Muscle layer of colon (tissue), 2 donors: Measurements from ENCODE around the gene SOWAHD.
"Not testable (repeated sequence)": the region's sequence is repeated elsewhere in the genome, so short reads cannot be mapped to it uniquely, and the experiment has no call there.

Experiments
- H3K27ac ChIP-seq: one replicate; pipeline ENCODE4 v1.7.0; 2013; ENCODE audit warnings: low read depth, mild to moderate bottlenecking, low read length, moderate library complexity
- H3K27me3 ChIP-seq, 2 donors: one replicate each; pipeline ENCODE4 v1.7.0; 2013; ENCODE audit warnings: low read length in 2 of 2, mild to moderate bottlenecking in 2 of 2; ENCODE audit not compliant: insufficient read depth in 2 of 2, control insufficient read depth in 1 of 2
- H3K36me3 ChIP-seq: one replicate; pipeline ENCODE4 v1.7.0; 2013; ENCODE audit warnings: mild to moderate bottlenecking, low read length; ENCODE audit not compliant: insufficient read depth
- H3K4me1 ChIP-seq: one replicate; pipeline ENCODE4 v1.7.0; 2013; ENCODE audit warnings: mild to moderate bottlenecking, low read length; ENCODE audit not compliant: insufficient read depth
- H3K4me3 ChIP-seq, 2 donors: one replicate each; pipeline ENCODE4 v1.7.0; 2013; ENCODE audit warnings: low read length in 2 of 2, low read depth in 1 of 2, mild to moderate bottlenecking in 1 of 2, moderate library complexity in 1 of 2
- H3K9ac ChIP-seq: one replicate; pipeline ENCODE4 v1.7.0; 2013; ENCODE audit warnings: low read length
- H3K9me3 ChIP-seq: one replicate; pipeline ENCODE4 v1.7.0; 2013; ENCODE audit warnings: mild to moderate bottlenecking, low read length
- donor health status: abdominal sarcoma.
- donor health status: Adenocarcinoma of cecum.

Gene SOWAHD

DNA sequence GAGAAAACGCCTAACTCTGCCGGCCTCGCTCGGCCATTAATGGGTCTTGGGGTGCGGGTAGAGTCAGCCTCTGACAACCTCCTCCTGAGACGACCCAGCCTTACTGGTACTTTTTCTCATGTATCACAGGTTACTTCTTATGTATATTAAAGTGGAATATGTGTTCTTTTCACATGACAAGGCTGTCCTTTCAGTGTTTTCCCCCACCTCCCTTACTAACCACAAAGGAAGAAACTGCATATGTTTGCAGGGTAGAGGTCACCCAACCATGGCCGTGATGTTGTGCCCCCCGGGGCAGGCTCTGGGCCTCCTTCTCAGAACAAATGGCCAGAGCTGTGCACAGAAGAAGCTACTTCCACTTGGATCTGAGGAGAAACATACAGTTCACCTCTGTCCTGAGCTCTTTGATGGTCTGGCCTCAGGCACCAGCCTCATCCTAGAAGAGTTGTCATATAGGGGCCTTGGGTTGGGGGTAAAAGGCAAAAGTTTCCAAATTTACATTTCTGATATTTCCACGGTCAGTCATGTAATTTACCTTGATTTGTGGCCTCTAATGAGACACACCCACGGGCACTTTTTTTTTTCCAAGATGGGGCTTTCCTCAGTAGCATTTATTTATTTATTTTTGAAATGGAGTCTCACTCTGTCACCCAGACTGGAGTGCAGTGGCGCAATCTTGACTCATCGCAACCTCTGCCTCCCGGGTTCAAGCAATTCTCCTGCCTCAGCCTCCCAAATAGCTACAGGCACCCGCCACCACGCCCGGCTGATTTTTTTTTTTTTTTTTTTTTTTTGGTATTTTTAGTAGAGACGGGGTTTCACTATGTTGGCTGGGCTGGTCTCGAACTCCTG, 1.9 kb downstream of the SOWAHD start:
- H3K27ac ChIP-seq, result no peak overlapping the region
- peaks cover 0 to 25% of the 10 kb centered on the region in 2 donors for H3K27me3 ChIP-seq
- H3K4me3 ChIP-seq, result no peak overlapping the region

DNA sequence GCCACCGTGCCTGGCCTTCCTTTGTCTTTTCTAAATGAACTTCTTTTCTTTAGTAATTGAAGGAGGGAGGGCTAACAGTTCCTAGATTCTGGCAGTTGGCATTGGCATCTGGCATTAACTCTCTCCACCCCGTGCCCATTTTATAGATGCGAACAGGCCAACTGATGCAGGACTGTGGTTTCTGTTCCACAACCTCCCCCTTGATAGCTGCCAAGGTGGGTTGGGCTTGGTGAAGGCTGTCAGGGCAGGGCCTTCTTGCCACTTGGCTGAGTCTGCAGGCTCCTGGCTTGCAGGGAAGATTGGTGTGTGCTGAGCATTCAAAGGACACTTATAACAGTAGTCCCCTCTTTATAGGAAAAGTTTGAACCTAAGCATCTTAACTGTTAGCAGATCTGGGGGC, 4.3 kb downstream of the SOWAHD start:
- Histone ChIP-seq H3K9ac (no peak overlapping the region), H3K4me1 (peaks cover 2% of the 10 kb centered on the region), H3K27me3 (peaks cover 0 to 25% of the 10 kb centered on the region in 2 donors), H3K4me3 (no peak overlapping the region), H3K27ac (no peak overlapping the region), H3K9me3 (no peaks in the 10 kb centered on the region), H3K36me3 (no peaks in the 10 kb centered on the region)

More for the DNA sequence above, 1.9 kb downstream of the SOWAHD start:
- no peaks in the 10 kb centered on the region for H3K36me3 ChIP-seq
- H3K4me1 ChIP-seq, result peaks cover 5% of the 10 kb centered on the region
- H3K9me3 ChIP-seq, result no peaks in the 10 kb centered on the region
- H3K9ac ChIP-seq, result no peak overlapping the region

DNA sequence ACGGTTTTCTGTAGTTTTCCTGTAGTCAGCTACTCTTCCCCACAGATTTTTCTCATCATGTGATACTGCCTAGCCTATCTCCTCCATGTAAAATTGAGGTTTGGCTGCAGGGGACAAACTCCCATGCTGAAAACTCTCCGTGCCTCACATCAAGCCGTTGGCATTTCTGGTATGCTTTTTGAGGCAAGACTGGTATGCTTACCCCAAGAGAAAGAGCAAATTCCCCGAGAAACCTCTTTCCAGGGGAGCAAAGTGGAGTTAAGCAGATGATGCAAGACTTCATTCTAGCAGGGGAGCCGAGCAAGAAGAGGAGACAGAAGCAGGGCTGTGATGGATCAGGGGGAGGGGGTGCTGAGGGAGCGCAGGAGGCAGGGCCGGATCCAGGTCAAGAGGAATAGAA, 4.8 kb downstream of the SOWAHD start:
- Histone ChIP-seq H3K4me1 (no peaks in the 10 kb centered on the region), H3K27ac (no peak overlapping the region), H3K4me3 (no peak overlapping the region), H3K36me3 (no peaks in the 10 kb centered on the region), H3K9me3 (no peaks in the 10 kb centered on the region), H3K27me3 (peaks cover 0 to 24% of the 10 kb centered on the region in 2 donors), H3K9ac (no peak overlapping the region)

DNA sequence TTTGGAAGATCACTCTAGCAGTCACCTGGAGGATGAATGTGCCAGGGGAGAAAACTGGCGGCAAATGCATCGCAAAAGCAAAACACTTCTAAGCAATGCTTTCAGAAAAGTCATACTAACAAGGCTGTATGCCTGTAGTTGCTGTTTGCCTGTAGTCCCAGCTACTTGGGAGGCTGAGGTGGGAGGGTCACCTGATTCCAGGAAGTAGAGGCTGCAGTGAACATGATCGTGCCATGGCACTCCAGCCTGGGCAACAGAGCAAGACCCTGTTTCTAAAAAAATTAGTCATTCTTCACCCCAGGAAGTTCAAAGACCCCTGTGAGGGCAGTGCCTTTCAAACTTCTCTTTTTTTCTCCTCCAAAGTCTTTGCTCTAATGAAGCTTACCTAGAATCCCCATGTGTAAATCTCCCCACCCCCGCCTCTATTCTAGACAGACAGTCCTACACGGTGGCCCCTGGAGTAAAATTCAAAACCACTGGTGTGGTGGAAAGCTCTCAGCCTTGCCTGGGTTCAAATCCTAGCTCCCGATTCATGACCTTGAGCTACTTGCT, 5.5 kb downstream of the SOWAHD start:
- Histone ChIP-seq H3K4me3 (no peak overlapping the region), H3K27ac (no peak overlapping the region), H3K4me1 (no peaks in the 10 kb centered on the region), H3K9ac (no peak overlapping the region), H3K36me3 (no peaks in the 10 kb centered on the region), H3K27me3 (peaks cover 0 to 16% of the 10 kb centered on the region in 2 donors), H3K9me3 (no peaks in the 10 kb centered on the region)

DNA sequence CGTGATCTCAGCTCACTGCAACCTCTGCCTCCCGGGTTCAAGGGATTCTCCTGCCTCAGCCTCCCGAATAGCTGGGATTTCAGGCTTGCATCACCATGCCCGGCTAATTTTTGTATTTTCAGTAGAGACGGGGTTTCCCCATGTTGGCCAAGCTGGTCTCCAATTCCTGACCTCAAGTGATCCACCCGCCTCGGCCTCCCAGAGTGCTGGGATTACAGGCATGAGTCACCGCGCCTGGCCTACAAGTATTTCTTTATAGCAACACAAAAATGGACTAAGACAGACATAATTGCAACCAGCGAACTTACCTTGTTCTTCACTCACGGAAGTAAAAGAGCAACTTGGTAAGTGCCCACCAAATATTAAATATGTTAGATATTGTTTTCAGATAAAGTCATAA, 10.0 kb downstream of the SOWAHD start:
- not testable (repeated sequence) for H3K4me1 ChIP-seq, H3K9ac ChIP-seq, H3K36me3 ChIP-seq, H3K4me3 ChIP-seq, H3K27me3 ChIP-seq, H3K9me3 ChIP-seq, H3K27ac ChIP-seq

- H3K36me3 ChIP-seq, H3K9me3 ChIP-seq, H3K27ac ChIP-seq, H3K4me1 ChIP-seq, H3K27me3 ChIP-seq, H3K4me3 ChIP-seq, H3K9ac ChIP-seq: not testable (repeated sequence)
These were observed 11.0 kb downstream of the SOWAHD start for GRCh38 chrX:119769388-119769787.

- Histone ChIP-seq H3K27me3 (no peaks in the 10 kb centered on the region), H3K4me3 (no peak overlapping the region), H3K27ac (no peak overlapping the region), H3K4me1 (no peaks in the 10 kb centered on the region), H3K36me3 (no peaks in the 10 kb centered on the region), H3K9ac (no peak overlapping the region), H3K9me3 (no peaks in the 10 kb centered on the region)
These were observed 17.3 kb downstream of the SOWAHD start for GRCh38 chrX:119775517-119776238.

DNA sequence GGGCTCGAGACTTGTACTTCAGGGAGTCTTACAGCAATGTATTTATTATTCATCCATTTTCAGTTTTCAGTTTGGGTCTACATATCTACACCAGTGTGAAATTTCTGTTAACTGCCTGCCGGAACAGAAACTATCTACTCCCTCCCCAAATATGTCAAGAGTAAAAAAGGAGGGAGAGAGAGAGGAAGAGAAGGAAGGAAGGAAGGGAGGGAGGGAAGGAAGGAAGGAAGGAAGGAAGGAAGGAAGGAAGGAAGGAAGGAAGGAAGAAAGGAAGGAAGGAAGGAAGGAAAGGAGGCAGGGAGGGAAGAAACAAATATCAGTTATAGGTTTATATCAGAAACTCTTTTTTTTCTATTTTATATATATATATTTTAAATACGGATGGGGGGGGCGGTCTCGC, 20.4 kb downstream of the SOWAHD start:
- Histone ChIP-seq H3K9ac (no peak overlapping the region), H3K36me3 (no peaks in the 10 kb centered on the region), H3K27ac (no peak overlapping the region), H3K27me3 (no peaks in the 10 kb centered on the region), H3K9me3 (no peaks in the 10 kb centered on the region), H3K4me1 (no peaks in the 10 kb centered on the region), H3K4me3 (no peak overlapping the region)

- H3K4me3 ChIP-seq, result no peak overlapping the region
- H3K27ac ChIP-seq, result no peak overlapping the region
- H3K4me1 ChIP-seq, result peaks cover 7% of the 10 kb centered on the region
- no peaks in the 10 kb centered on the region for H3K36me3 ChIP-seq
- H3K27me3 ChIP-seq, result no peaks in the 10 kb centered on the region
- no peak overlapping the region for H3K9ac ChIP-seq
- H3K9me3 ChIP-seq, result no peaks in the 10 kb centered on the region
These were observed 24.6 kb downstream of the SOWAHD start for GRCh38 chrX:119783026-119783425.

DNA sequence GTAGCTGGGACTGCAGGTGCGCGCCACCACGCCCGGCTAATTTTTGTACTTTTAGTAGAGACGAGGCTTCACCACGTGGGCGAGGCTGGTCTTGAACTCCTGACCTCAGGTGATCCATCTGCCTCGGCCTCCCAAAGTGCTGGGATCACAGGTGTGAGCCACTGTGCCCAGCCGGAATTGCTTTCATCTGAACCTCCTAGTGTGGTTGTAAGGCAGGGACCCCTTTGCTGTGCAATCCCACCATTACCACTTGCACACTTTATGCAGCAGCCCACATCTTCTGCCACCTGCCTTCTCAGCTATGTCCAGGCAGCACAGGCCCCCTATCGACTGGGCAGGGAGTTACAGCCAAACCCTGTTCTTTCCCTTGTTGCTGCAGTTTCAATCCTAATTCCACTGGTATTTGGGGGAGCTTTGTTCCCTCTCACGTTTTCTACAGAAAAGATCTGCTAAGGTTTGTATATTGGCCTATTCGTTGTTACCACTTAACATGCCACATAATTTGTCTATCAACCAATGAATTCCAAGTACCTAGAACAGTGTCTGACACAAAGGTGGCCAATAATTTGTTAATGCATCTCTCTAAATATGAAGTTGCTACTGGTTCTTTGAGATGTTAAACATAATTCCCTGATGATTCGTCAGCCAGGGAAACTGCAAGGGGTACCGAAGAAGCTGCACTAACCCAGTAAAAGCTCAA, 26.5 kb downstream of the SOWAHD start:
- peaks cover 15% of the 10 kb centered on the region for H3K4me1 ChIP-seq
- peaks cover 7% of the 10 kb centered on the region for H3K36me3 ChIP-seq
- no peak overlapping the region for H3K9ac ChIP-seq

DNA sequence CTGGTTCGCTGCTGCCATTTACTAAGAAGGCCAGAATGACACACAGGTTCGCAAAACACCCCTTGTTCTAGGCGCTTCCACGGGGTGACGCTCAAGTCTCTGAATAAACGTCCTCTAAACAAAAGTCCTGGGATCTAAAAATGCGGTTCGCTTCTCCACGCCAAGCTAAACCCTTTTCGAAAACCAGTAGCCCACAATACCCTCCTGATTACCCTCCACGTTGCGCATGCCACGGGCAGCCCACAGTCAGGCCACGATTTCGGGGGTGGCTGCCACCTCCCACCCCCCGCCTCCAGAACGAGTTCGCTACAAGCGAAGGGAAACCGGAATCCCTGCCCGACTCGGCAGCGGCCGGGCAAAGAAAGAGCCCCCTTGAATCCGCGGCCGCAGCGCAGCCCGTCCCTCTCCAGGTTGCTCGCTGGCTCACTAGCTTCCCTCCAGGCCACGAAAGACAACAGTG, 32.6 kb downstream of the SOWAHD start:
- peaks cover 20% of the 10 kb centered on the region for H3K4me1 ChIP-seq
- no peaks in the 10 kb centered on the region for H3K9me3 ChIP-seq
- peak overlapping the region; percentile 83 for H3K27ac ChIP-seq
- no peaks in the 10 kb centered on the region for H3K27me3 ChIP-seq
- H3K36me3 ChIP-seq, result peaks cover 7% of the 10 kb centered on the region
- H3K4me3 ChIP-seq, result peak overlapping the region; percentile 58 to 71
- H3K9ac ChIP-seq, result peak overlapping the region; percentile 78

More for the DNA sequence above, 26.5 kb downstream of the SOWAHD start:
- Histone ChIP-seq H3K27ac (no peak overlapping the region), H3K9me3 (no peaks in the 10 kb centered on the region), H3K27me3 (no peaks in the 10 kb centered on the region), H3K4me3 (no peak overlapping the region)
